Adrenal gland (tissue), 12 donors: Measurements from ENCODE around the gene BTBD16. TPM values are rescaled to one million over a fixed set of nuclear protein-coding genes. Genes with fewer than 3 reads are reported as not detected.
A peak's percentile ranks its signal among the peaks of the same experiment; 100 is the strongest.

Experiments
- DNase-seq, 7 donors: peaks; one replicate each; pipeline ENCODE4 v3.0.0-alpha.2; 2019 to 2020
- H3K27ac ChIP-seq, 5 donors: fragments of 200-600 bp; sonication (generic) in 4 of 5; 1 replicate in 3 of 5; 2 replicates in 2 of 5; pipeline versions ENCODE4 v1.5.1 to v1.8.0; 2016 to 2020; ENCODE audit warnings: mild to moderate bottlenecking in 1 of 5
- H3K27me3 ChIP-seq: fragments of 200-600 bp; 2 replicates; pipeline ENCODE4 v1.8.0; 2021
- H3K36me3 ChIP-seq, 2 donors: fragments of 200-600 bp; replicated peaks in 1 of 2; 1 replicate in 1 of 2; 2 replicates in 1 of 2; pipeline versions ENCODE4 v1.5.1 to v1.8.0; 2018 to 2022
- H3K4me1 ChIP-seq, 2 donors: fragments of 200-600 bp; replicated peaks in 1 of 2; 1 replicate in 1 of 2; 2 replicates in 1 of 2; pipeline versions ENCODE4 v1.5.1 to v1.8.0; 2018 to 2021
- H3K4me3 ChIP-seq, 4 donors: fragments of 200-600 bp; sonication (generic) in 3 of 4; one replicate each; pipeline ENCODE4 v1.5.1; 2016 to 2018
- H3K9me3 ChIP-seq, 3 donors: fragments of 200-600 bp; sonication (generic) in 1 of 3; replicated peaks in 1 of 3; 1 replicate in 2 of 3; 2 replicates in 1 of 3; pipeline versions ENCODE4 v1.5.1 to v1.8.0; 2016 to 2021
- POLR2A ChIP-seq, 2 donors: fragments of 450-650 bp; IDR thresholded peaks; one replicate each; pipeline ENCODE4 v1.6.1; 2017; ENCODE audit warnings: antibody characterized with exemption in 2 of 2, mild to moderate bottlenecking in 2 of 2, moderate library complexity in 1 of 2
- WGBS, 4 donors: extraction: QIAGEN DNeasy Blood & Tissue Kit in 2 of 4; methylation state at CpG; one replicate each; pipeline versions ENCODE4 v1.1.5 to v1.1.7; 2013 to 2017; 5-methylcytosine and 5-hydroxymethylcytosine counted together
- intact Hi-C, 2 donors: fragments of 100-400 bp; cut with DNase I; formaldehyde crosslinking; loops; one replicate each; pipeline versions ENCODE4 v1.14.1 to v1.15.0; 2022 to 2023
- polyA plus RNA-seq, 3 donors: library from polyadenylated mRNA; stranded (reverse); fragments of 200-250 nt in 2 of 3; fragments of 350-450 nt in 1 of 3; fragmentation: Illumina TruSeq in 1 of 3; extraction: RNeasy Lipid Tissue Mini Kit (QIAGEN cat#74804) in 1 of 3; gene quantifications; one replicate each; pipeline ENCODE4 v1.2.3, GENCODE V29; 2013 to 2014
- total RNA-seq, 9 donors: library from RNA; depleted of rRNA in 4 of 9; stranded (reverse); fragments of >200 nt in 4 of 9; fragments of 120-200 nt in 1 of 9; fragmentation: NEBNext Ultra II Directional in 1 of 9; extraction: Animal tissue kit (Norgen Biotek cat#: 25700) in 1 of 9; gene quantifications; one replicate each; pipeline versions ENCODE4 v1.1.0 to v1.2.4, GENCODE V29; 2013 to 2023
- TF ChIP-seq, protein P1 (sequence below), 6 experiments: fragments of 450-650 bp in 4 of 6; fragments of 200-600 bp in 2 of 6; sonication (generic) in 1 of 6; IDR thresholded peaks; 1 replicate in 5 of 6; 2 replicates in 1 of 6; pipeline versions ENCODE4 v1.5.1 to v1.8.0; 2016 to 2021; ENCODE audit warnings: antibody characterized with exemption in 6 of 6, mild to moderate bottlenecking in 2 of 6, moderate library complexity in 1 of 6
- donor health status: healthy with polysubstance abuse.
- donor health status: Bipolar disorder and iron deficiency.
- donor health status: DM: yes; HTN: yes; CAD: no.
- donor health status: DM: no; HTN: no; CAD: no.
- donor health status: DM: no; HTN: no; CAD: no.
- donor health status: DM: yes; HTN: yes; CAD: no.

The BTBD16 gene
- total and polyA plus RNA-seq, 12 donors: 0.11 to 0.48 (median 0.24) TPM; not detected in 5

DNA sequence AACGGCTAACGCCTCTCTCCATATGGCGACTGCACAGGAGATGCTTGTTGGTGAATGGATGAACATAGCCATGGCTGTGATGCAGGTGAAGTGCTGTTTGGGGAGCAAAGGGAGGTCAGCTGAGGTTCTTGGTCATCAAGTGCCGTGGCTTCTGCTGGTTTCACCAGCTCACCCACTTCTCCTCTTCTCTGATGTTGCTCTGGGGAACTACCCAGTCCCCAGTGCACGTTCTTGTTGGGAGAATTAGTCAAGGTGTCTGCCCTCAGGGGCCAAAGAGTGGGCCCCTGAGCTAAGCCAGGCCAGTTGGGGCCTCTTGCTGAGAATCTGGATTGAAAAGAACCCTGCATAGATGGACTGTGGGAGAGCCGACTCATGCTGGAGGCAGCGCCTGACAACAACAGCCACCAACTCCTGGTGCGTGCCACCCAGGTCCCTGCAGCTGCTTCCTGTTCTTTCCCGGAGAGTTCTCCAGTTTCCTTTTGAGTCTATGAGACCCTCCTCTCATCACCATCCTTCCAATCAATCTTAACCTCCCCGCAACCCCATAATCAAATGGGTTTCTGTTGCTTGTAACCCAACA, 3.0 kb downstream of the BTBD16 start:
- Histone ChIP-seq H3K27ac (no peak overlapping the region), H3K27me3 (no peaks in the 10 kb centered on the region), H3K4me1 (no peaks in the 10 kb centered on the region), H3K36me3 (no peaks in the 10 kb centered on the region), H3K4me3 (no peak overlapping the region), H3K9me3 (no peaks in the 10 kb centered on the region)
- TF ChIP-seq, protein P1, sequence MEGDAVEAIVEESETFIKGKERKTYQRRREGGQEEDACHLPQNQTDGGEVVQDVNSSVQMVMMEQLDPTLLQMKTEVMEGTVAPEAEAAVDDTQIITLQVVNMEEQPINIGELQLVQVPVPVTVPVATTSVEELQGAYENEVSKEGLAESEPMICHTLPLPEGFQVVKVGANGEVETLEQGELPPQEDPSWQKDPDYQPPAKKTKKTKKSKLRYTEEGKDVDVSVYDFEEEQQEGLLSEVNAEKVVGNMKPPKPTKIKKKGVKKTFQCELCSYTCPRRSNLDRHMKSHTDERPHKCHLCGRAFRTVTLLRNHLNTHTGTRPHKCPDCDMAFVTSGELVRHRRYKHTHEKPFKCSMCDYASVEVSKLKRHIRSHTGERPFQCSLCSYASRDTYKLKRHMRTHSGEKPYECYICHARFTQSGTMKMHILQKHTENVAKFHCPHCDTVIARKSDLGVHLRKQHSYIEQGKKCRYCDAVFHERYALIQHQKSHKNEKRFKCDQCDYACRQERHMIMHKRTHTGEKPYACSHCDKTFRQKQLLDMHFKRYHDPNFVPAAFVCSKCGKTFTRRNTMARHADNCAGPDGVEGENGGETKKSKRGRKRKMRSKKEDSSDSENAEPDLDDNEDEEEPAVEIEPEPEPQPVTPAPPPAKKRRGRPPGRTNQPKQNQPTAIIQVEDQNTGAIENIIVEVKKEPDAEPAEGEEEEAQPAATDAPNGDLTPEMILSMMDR (IDR thresholded peaks at IDR 0.05): no peak
- TF ChIP-seq POLR2A (IDR thresholded peaks at IDR 0.05): no peak
- peak in 1 of 7 donors; percentile 27 for DNase-seq
- WGBS, 4 donors: 79 to 94% (median 87%) methylated on average over 8 to 10 of the region's 10 CpGs
- intact Hi-C loops: no loop called here

GRCh38 chr10:122276611-122277208, 5.6 kb downstream of the BTBD16 start:
- intact Hi-C loops: no loop called here

DNA sequence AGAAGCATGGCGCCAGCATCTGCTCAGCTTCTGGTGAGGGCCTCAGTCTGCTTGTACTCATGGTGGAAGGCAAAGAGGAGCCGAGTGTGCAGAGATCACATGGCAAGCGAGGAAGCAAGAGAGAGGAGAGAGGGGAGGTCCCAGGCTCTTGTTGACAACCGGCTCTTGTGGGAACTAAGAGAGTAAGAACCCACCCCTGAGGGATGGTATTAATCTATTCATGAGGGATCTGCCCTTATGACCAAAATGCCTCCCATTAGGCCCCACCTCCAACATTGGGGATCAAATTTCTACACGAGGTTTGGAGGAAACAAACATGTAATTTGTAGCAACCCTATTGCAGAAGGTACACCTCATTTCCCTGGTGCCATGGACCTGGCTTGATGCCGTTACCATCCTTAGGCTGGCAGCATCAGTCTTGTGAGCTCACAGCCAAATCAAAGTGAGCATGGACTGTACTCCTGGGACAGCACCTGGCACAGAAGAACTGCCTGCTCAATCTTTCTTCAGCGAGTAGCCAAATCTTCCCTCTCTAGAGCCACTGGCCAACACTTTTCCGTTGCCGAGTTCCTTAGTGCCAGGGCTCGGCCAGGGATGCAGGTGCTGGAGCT, 6.5 kb downstream of the BTBD16 start:
- DNase-seq: peak in 1 of 7 donors; percentile 39
- 78 to 88% (median 83%) methylated on average over 6 to 10 of the region's 10 CpGs for WGBS, 4 donors
- TF ChIP-seq POLR2A (IDR thresholded peaks at IDR 0.05): no peak
- TF ChIP-seq, protein P1 (IDR thresholded peaks at IDR 0.05): no peak
- H3K27ac ChIP-seq: no peak overlapping the region
- no peaks in the 10 kb centered on the region for H3K27me3 ChIP-seq
- no peaks in the 10 kb centered on the region for H3K4me1 ChIP-seq
- no peaks in the 10 kb centered on the region for H3K36me3 ChIP-seq
- H3K9me3 ChIP-seq: no peaks in the 10 kb centered on the region
- intact Hi-C loops: no loop called here
- no peak overlapping the region for H3K4me3 ChIP-seq

More at GRCh38 chr10:122276611-122277208, 5.6 kb downstream of the BTBD16 start:
- H3K4me1 ChIP-seq: no peaks in the 10 kb centered on the region
- H3K9me3 ChIP-seq: no peaks in the 10 kb centered on the region
- 90 to 96% (median 93%) methylated on average over 6 of the region's 6 CpGs for WGBS, 4 donors
- DNase-seq: peak in 4 of 7 donors; percentile 29 to 66 (median 53)
- H3K27ac ChIP-seq: no peak overlapping the region
- no peaks in the 10 kb centered on the region for H3K36me3 ChIP-seq
- no peak for TF ChIP-seq POLR2A (IDR thresholded peaks at IDR 0.05)
- TF ChIP-seq, protein P1 (IDR thresholded peaks at IDR 0.05): no peak
- H3K27me3 ChIP-seq: no peaks in the 10 kb centered on the region
- no peak overlapping the region for H3K4me3 ChIP-seq

- no peak for TF ChIP-seq POLR2A (IDR thresholded peaks at IDR 0.05)
- TF ChIP-seq, protein P1 (IDR thresholded peaks at IDR 0.05): peak in 4 of 6 experiments; percentile 38 to 59 (median 42)
- intact Hi-C loops: no loop called here
- DNase-seq: peak in 4 of 7 donors; percentile 31 to 62 (median 52)
- Histone ChIP-seq H3K4me1 (no peaks in the 10 kb centered on the region), H3K4me3 (no peak overlapping the region), H3K9me3 (no peaks in the 10 kb centered on the region), H3K36me3 (no peaks in the 10 kb centered on the region), H3K27ac (no peak overlapping the region), H3K27me3 (no peaks in the 10 kb centered on the region)
- WGBS, 4 donors: 26 to 33% (median 29%) methylated on average over 8 to 9 of the region's 9 CpGs
Measured at GRCh38 chr10:122279725-122280141, 8.6 kb downstream of the BTBD16 start.
